GM15510 (cell line): ENCODE results near the gene COL27A1.

Experiments
- POLR2A ChIP-seq: IDR thresholded peaks from 3 replicates; pipeline ENCODE4 v1.6.1; 2011; ENCODE audit warnings: borderline replicate concordance; ENCODE audit not compliant: insufficient read length; ENCODE audit errors: extremely low read depth

The COL27A1 gene

DNA sequence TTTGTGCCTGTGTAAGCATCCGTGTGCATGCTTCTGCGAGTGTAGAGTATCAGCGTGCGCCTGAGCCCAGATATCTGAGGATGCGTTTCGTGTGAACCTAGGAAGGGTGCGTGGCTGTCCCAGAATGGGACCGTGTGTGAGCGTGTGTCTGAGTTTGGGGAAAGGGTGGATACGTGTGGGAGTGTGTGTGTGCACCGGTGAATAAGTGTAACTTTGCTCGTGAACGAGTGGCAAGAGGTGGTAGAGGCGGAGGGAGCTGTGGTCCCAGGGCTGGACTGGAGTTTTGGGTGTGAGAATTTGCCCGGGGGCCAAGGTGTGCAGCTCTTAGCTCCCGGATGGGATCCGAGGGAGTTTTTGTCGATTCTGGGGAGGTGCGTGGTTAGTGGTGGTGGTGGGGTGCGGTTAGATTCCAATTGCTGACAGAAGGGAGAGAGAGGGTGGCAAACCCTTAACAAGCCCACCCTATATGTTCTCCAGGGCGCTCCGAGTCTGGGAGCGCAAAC lies 686 bp upstream of the COL27A1 start:
- no peak for TF ChIP-seq POLR2A

DNA sequence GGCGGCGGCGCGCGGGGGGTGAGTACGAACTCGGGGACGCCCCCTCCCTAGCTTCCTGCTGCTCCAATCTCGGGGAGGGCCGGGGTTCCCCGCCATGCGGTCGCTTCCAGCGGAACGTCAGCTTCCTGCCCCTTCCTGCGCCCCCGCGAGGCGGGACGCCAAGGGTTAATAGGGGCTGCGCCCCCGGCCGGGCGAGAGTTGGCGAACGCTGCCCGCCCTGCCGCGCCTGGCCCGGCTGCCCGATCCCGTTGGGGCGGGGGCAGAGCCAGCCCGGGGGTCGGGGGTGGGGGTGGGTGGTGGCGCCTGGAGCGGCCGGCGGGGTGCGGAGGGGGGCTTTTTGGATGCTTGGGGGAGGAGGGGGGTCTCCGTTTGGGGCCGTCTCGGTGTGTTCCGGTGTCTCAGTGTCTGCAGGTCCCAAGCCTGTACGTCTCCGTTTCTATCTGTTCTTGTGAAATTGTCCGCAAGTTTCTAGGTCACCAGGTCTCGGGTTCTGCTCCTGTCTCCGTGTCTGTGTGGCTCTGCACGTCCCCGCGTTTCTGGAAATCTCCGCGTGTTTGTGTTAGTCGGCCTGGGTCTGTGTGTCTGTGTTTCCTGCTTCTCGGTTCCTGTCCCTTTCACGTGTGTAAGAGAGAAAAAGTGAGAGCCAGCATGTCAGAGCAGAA lies 789 bp downstream of the COL27A1 start:
- TF ChIP-seq POLR2A = no peak

DNA sequence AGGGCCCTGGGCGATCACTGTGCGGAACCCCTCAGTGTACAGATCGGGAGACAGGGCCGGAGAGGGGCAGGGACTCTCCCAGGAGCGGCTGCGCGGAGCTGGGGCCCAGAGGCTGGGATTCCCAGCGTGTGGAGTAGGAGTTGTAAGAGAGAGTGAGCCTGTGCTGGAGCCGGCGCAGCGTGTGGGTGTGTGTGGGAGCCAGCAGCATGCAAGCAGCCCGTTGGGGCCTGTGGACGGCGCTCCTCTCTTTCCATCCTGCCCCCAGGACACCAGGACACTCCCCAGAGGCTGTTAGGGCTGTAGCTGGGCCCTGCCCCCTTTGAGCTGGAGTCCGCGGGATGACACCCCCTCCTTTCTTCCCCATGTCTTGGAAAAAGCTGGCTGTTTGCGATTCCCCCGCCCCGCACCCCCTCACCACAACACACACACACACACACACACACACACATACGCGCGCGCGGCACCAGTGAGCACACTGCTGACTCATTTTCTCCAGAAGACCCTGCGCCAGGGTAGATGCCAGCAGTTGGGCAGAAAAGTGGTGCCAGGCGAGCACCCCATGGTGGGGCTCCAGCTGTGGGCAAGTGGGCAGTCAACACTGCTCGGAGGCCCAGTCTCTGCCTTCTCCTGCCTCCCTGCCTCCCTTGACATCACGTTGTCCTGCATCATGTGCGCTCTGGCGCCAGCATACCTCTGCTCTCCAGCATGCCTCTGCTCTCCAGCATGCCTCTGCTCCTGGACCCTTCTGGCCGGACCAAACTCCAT lies 1.5 kb downstream of the COL27A1 start:
- no peak for TF ChIP-seq POLR2A

- no peak for TF ChIP-seq POLR2A
Measured at GRCh38 chr9:114157516-114158176, 2.3 kb downstream of the COL27A1 start.

- no peak for TF ChIP-seq POLR2A
Measured at GRCh38 chr9:114158482-114159130, 3.3 kb downstream of the COL27A1 start.

DNA sequence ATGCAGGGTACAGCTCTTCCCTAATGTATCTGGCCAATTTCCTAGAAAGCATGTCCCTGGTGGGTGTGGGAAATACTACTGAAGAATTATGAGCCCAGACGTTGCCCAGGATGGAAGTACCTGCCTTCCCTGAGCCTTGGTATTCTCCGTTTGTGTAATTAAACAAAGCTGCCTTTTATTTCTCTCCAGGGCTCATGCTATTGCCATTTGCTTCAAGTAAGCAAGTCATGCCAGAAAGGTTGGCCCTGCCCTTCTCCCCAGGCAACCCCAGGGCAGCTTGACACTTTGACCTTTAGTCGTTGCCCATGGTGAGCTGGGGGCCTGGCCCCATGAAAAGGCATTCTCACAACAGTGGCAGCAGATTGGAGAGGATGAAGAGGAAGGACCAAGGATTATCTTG lies 4.4 kb downstream of the COL27A1 start:
- no peak for TF ChIP-seq POLR2A

- TF ChIP-seq POLR2A = no peak
Measured at GRCh38 chr9:114161513-114161912, 6.2 kb downstream of the COL27A1 start.

DNA sequence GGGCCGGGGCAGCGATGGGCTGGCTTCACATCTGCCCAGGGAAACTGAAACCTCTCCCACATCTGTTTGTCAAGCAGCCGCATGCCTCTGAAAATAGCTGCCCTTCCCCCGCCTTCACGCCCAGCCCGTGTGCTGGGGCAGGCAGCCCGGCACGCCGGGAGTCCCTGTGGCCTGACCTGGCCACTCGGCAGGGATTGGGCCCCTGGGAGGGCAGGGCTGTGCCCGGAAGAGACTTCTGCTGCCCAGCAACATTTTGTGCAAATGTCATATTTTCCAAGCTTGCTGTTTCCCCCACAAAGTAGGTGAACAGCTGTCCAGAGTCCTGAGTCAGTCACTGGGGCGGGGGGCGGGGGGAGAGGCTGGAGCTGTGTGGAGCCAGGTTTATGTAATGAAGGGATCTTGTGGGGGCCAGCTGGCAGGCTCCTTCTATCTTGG lies 8.2 kb downstream of the COL27A1 start:
- no peak for TF ChIP-seq POLR2A

DNA sequence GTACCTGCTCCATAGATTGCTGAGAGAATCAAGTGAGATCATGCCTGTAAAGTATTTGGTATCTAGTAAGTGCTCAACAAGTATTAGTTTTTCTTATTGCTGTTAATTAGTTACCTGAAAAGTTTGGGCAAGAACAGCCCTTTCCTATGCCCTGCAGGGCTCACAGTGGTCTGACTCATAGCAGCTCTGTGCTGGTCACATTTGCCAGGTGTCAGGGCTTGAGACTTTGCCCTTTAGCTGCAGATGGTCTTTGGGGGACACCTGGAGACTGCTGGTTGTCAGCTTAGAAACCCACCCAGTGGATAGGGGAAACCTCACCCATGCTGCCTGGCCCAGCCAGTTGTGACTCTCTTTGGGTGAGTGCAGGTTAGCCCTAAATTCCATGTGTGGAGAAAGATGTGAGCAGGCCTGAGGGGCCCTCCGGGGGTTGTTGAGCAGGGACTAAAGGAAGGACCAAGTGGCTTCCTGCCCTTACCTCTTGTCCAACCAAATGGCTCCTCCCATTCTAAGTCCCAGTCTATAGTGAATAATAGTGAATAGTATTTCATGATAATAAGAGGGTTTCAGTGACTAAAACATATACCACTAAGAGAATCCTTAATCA lies 9.0 kb downstream of the COL27A1 start:
- TF ChIP-seq POLR2A = no peak

DNA sequence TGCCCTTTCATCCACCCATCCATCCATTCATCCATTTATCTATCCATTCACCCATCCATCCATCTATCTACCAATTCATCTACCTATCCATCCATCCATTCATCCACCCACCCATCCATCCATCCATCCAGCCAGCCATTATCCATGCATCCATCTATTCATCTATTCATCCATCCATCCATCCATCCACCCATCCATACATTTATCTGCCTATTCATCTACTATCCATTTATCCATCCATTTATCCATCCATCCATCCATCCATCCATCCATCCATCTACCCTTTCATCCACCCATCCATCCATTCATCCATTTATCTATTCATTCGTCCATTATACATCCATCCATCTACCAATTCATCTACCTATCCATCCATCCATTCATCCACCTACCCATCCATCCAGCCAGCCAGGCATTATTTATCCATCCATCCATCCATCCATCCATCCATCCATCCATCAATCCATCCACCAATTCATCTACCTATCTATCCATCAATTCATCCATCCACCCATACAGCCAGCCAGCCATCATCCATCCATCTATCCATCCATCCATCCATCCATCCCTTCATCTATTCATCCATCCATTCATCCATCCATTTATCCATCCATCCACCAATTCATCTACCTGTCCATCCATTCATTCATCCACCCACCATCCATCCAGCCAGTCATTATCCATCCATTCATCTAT lies 10.2 kb downstream of the COL27A1 start:
- no peak for TF ChIP-seq POLR2A

- TF ChIP-seq POLR2A = no peak
Measured at GRCh38 chr9:114166103-114166470, 10.8 kb downstream of the COL27A1 start.

GRCh38 chr9:114166614-114167572 lies 11.6 kb downstream of the COL27A1 start:
- no peak for TF ChIP-seq POLR2A

DNA sequence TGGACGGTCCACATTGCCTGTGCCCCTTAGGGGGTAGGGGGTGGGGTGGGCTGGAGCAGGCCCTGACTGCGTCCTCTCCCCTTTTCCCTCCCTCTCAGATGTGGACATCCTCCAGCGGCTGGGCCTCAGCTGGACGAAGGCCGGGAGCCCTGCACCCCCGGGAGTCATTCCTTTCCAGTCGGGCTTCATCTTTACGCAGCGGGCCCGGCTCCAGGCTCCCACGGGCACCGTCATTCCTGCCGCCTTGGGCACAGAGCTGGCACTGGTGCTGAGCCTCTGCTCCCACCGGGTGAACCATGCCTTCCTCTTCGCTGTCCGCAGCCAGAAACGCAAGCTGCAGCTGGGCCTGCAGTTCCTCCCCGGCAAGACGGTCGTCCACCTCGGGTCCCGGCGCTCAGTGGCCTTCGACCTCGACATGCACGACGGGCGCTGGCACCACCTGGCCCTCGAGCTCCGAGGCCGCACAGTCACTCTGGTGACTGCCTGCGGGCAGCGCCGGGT lies 12.3 kb downstream of the COL27A1 start:
- no peak for TF ChIP-seq POLR2A
